ENCODE data around the gene ZNF200. TPM values are rescaled to one million over a fixed set of nuclear protein-coding genes. Genes with fewer than 3 reads are reported as not detected.
"Not testable (repeated sequence)": the region's sequence is repeated elsewhere in the genome, so short reads cannot be mapped to it uniquely, and the experiment has no call there.

The ZNF200 gene
- total RNA-seq, 2 experiments from 2014 or later = 12.3 to 12.9 TPM

DNA sequence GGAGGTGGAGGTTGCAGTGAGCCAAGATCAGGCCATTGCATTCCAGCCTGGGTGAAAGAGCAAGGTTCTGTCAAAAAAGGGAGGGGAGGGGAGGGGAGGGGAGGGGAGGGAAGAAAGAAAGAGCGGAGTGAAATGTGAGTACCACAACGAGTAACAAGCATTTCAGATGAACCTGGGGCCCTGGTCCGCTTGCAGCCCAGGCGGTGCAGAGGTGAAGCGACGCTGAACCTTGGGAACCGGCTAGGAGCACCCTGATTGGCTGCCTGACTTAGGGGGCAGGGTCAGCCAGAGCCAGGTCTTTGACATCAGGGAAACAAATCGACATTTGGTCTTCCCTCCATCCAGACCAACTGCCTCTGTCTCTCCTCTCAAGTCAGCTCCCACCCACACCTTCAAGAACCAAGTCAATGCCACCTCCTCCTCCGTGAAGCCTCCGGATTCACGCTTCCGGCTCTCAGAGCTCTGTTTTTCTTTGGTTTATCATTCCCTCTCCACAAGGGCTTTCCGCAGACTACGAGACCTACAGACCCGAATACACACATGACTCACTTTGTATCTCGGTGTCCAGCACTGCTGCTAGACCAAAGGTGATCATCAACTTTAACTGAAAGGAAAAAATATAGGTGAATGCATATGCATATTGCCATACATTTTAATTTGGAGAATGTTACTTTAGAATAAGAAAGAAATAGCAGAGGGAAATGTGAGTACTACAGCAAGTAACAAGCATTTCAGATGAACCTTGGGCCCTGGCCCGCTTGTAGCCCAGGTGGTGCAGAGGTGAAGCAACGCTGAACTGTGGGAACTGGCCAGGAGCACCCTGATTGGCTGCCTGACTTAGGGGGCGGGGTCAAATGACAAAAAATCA lies 27.6 kb downstream of the ZNF200 start:
- no peaks in the 10 kb centered on the region for H3K4me1 Mint-ChIP-seq
- H3K4me3 Mint-ChIP-seq = no peak overlapping the region
- ATAC-seq (no peak), DNase-seq (no peak)
- H3K36me3 Mint-ChIP-seq = peaks cover 7% of the 10 kb centered on the region
- CTCF ChIA-PET = interaction anchor here (0.6 kb wide), 1 partner anchor 173 kb away, joined by 3 read pairs; no protein-coding TSS in a partner anchor
- peaks cover 21% of the 10 kb centered on the region for H3K9me3 Mint-ChIP-seq (ENCODE audit: low read depth)
- peaks cover 7% of the 10 kb centered on the region for H3K27me3 Mint-ChIP-seq
- H3K27ac Mint-ChIP-seq = no peak overlapping the region

DNA sequence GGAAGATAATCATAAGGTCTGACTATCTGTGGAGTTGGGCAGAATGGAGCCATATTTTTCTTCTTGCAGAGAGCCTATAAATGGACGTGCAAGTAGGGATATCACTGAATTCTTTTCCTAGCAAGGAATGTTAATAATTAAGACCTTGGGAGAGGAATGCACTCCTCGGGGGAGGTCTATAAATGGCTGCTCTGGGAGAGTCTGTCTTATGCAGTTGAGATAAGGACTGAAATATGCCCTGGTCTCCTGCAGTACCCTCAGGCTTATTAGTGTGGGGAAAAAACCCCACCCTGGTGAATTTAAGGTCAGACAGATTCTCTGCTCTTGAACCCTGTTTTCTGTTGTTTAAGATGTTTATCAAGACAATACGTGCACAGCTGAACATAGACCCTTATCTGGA lies 29.0 kb downstream of the ZNF200 start:
- H3K4me1 Mint-ChIP-seq, DNase-seq, CTCF ChIA-PET, H3K4me3 Mint-ChIP-seq, H3K27ac Mint-ChIP-seq, H3K27me3 Mint-ChIP-seq, H3K36me3 Mint-ChIP-seq, ATAC-seq: not testable (repeated sequence)
- peaks cover 21% of the 10 kb centered on the region for H3K9me3 Mint-ChIP-seq (ENCODE audit: low read depth)

DNA sequence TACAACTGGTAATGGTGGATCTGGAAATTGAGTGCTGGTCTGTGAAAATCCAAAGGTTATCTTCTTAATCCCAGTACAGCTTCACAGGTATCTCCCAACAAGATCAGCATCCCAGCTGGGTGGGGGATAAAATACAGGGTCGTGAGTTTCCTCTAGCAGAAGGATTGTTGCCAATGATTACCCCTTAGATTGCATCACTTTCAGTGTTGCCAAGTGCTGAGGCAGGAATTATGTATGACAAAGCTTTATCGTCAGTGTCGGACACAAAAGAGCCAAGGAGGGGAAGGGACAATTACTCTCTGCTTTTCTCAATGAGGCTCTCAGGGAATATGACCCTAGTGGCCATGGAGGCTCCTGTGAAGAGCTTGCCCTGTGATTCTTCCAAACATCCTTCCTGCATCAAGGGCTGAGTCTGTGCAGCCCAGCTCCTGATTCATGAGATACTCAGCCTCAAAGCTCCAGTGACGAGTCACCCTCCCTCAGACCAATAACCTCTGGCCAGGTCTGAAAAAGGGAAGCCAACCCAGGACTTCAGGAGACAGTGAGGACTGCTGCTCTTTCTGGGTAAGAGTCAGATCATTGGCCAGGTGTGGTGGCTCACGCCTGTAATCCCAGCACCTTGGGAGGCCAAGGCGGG lies 31.9 kb downstream of the ZNF200 start:
- Mint-ChIP-seq H3K4me1 (no peaks in the 10 kb centered on the region), H3K36me3 (peaks cover 4% of the 10 kb centered on the region), H3K27ac (no peak overlapping the region), H3K9me3 (ENCODE audit: low read depth) (peaks cover 21% of the 10 kb centered on the region), H3K27me3 (peaks cover 17% of the 10 kb centered on the region), H3K4me3 (no peak overlapping the region)
- DNase-seq (no peak), ATAC-seq (no peak)
- CTCF ChIA-PET = interaction anchor here (1.8 kb wide), 1 partner anchor 174 kb away, joined by 3 read pairs; no protein-coding TSS in a partner anchor

DNA sequence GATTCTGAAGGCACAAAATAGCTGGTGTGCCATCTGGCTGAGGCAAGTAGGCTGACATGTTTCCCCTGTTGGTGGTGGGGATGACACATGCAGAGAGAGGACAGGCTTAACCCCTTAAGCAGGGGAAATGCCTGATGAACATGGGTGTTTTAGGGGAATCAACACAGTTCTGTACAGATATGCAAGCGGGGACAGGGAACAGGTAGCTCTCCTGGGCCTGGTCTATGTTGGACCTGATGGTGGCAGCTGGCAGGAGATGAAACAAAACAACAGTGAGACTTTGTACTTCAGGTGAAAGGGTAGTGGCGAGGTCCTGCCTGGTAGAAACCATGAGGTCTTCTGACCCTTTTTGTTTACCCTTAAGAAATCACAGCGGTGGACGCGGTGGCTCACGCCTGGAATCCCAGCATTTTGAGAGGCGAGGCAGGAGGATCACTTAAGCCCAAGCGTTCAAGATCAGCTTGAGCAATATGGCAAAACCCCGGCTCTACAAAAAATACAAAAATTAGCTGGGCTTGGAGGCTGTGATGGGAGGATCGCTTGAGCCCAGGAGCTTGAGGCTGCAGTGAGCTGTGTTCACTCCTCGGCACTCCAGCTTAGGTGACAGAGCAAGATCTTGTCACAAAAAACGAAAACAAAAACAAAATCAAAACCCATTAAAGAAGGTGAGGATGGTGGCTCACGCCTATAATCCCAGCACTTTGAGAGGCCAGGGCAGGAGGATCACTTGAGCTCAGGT lies 36.5 kb downstream of the ZNF200 start:
- no peaks in the 10 kb centered on the region for H3K4me1 Mint-ChIP-seq
- no peak for DNase-seq
- no peak for ATAC-seq
- CTCF ChIA-PET = interaction anchor here (1.2 kb wide), 1 partner anchor 32 kb away, joined by 5 read pairs; no protein-coding TSS in a partner anchor
- H3K27ac Mint-ChIP-seq = no peak overlapping the region
- peaks cover 25% of the 10 kb centered on the region for H3K27me3 Mint-ChIP-seq
- H3K9me3 Mint-ChIP-seq (ENCODE audit: low read depth) = no peaks in the 10 kb centered on the region
- H3K4me3 Mint-ChIP-seq = no peak overlapping the region
- H3K36me3 Mint-ChIP-seq = no peaks in the 10 kb centered on the region

DNA sequence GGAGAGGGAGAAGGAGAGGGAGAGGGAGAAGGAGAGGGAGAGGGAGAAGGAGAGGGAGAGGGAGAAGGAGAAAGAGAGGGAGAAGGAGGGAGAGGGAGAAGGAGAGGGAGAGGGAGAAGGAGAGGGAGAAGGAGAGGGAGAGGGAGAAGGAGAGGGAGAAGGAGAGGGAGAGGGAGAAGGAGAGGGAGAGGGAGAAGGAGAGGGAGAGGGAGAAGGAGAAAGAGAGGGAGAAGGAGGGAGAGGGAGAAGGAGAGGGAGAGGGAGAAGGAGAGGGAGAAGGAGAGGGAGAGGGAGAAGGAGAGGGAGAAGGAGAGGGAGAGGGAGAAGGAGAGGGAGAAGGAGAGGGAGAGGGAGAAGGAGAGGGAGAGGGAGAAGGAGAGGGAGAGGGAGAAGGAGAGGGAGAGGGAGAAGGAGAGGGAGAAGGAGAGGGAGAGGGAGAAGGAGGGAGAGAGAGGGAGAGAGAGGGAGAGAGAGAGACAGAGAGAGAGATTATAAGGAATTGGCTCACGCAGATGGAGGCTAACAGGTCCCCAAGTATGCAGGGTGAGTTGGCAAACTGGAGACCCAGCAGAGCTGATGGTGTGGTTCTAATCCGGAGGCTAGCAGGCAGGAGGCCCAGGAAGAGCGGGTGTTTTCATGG lies 37.1 kb downstream of the ZNF200 start:
- H3K9me3 Mint-ChIP-seq (ENCODE audit: low read depth); ATAC-seq; CTCF ChIA-PET; H3K4me1 Mint-ChIP-seq; DNase-seq; H3K27ac Mint-ChIP-seq; H3K36me3 Mint-ChIP-seq; H3K4me3 Mint-ChIP-seq: not testable (repeated sequence)
- peaks cover 31% of the 10 kb centered on the region for H3K27me3 Mint-ChIP-seq

DNA sequence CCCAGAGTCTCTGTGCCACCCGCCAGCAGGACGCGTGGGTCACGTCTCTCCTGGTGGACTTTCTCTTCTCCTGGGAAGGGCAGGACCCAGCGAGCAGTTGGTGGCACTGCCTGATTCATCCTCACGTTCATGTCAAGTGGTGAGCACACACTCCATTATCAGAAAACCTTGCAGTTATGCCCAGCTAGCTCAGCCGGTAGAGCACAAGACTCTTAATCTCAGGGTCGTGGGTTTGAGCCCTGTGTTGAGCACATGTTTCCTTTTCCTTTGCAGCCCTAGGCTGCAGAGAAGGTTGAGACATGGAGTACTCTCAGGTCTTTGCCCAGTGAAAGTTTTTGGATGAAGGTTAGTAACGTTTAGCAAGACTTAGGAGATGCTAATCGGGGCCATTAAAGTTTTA lies 39.0 kb downstream of the ZNF200 start:
- DNase-seq (no peak), ATAC-seq (no peak)
- Mint-ChIP-seq H3K27ac (no peak overlapping the region), H3K36me3 (peaks cover 2% of the 10 kb centered on the region), H3K27me3 (peaks cover 46% of the 10 kb centered on the region), H3K9me3 (ENCODE audit: low read depth) (no peaks in the 10 kb centered on the region), H3K4me1 (peaks cover 5% of the 10 kb centered on the region), H3K4me3 (no peak overlapping the region)
- CTCF ChIA-PET = no interaction called here

DNA sequence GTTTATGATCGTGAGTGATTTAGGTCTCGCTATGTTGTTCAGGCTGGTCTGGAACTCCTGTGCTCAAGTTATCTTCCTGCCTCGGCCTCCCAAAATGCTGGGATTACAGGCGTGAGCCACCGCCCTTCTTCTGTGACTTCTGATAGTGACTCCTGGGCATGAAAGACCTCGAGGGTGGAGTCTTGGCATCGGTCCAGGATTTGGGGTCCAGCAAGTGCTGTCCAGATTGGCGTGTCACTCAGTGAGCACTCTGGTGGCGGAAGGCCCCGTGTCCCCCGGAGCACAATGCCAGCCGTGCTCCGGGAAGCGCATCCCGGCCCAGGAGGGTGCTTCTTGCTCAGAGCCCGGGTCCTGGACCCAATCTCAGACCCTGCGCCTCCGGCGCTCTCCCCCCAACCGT lies 40.2 kb downstream of the ZNF200 start:
- ATAC-seq (no peak), DNase-seq (no peak)
- Mint-ChIP-seq H3K36me3 (peaks cover 4% of the 10 kb centered on the region), H3K4me3 (no peak overlapping the region), H3K27me3 (peaks cover 54% of the 10 kb centered on the region), H3K27ac (no peak overlapping the region), H3K4me1 (peaks cover 14% of the 10 kb centered on the region), H3K9me3 (ENCODE audit: low read depth) (no peaks in the 10 kb centered on the region)
- CTCF ChIA-PET = no interaction called here

DNA sequence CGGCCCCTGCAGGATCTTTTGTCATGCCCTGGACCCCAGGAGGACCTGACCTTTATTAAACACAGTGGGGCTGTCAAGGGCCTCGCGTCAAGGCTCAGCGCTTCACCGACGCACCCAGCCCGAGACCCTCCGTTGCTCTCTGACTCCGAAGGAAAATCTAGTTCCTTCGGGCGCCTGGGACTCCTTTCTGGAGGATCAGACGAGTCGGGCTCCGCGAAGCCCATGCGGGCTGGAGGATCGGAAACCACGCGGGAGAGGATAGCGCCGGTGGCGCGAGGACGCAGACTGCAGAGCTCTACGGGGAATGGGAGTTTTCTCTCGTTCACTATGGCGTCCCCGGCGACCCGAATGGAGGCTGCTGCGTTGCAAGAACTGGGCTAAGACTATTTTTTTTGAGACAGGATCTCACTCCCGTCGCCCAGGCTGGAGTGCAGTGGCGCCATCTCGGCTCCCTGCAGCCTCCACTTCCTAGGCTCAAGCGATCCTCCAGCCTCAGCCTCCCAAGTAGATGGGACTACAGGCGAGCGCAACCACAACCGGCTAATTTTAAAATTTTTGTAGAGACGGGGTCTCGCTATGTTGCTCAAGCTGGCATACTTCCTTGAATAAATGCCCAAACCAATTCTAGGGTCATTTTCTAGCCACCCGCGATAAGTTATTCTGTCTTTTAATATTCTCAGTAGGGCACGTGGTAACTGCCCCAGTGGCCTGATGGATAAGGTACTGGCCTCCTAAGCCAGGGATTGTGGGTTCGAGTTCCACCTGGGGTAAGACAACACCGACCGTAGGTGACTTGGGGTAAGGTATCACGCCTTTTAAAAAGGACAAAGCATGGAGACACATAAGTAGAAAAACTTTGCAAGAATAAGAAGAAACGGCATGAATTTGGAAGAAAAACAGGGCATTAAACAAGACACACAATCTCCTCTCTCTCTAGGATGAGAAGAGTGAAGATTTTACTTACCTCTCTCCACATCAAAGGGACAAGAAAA lies 41.4 kb downstream of the ZNF200 start:
- CTCF ChIA-PET = no interaction called here
- Mint-ChIP-seq H3K9me3 (ENCODE audit: low read depth) (no peaks in the 10 kb centered on the region), H3K4me3 (no peak overlapping the region), H3K27ac (no peak overlapping the region), H3K4me1 (peaks cover 26% of the 10 kb centered on the region), H3K36me3 (peaks cover 4% of the 10 kb centered on the region), H3K27me3 (peaks cover 66% of the 10 kb centered on the region)
- no peak for ATAC-seq
- DNase-seq = no peak

DNA sequence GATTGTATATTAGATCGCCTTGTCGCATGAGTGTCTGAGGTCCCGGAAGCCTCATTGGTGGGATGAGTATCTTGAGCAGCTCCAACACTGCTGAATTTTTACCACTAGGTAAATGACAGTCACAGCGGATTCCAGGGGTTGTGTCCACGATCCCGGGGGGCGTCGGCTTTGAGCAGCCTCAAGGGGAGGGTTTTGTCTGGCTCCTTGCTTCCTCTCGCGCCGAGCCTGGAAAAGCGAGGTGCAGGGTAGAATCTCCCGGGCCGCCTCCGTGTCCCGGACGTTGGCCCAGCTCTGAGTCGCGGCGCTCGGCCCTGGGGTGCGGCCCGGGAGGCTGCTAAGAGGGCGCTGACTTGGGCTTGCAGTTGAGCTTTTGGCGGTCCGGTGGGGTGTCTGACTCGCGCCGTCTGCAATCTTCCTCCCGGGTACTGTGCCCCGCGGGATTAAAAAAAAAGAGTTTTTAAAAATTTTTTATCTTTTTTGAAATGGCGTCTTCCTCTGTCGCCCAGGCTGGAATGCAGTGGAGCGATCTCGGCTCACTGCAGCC lies 42.4 kb downstream of the ZNF200 start:
- Mint-ChIP-seq H3K27ac (no peak overlapping the region), H3K36me3 (peaks cover 7% of the 10 kb centered on the region), H3K4me3 (no peak overlapping the region), H3K27me3 (peaks cover 69% of the 10 kb centered on the region), H3K9me3 (ENCODE audit: low read depth) (no peaks in the 10 kb centered on the region), H3K4me1 (peaks cover 35% of the 10 kb centered on the region)
- no peak for DNase-seq
- ATAC-seq = no peak
- CTCF ChIA-PET = interaction anchor here (0.9 kb wide), 1 partner anchor 208 kb away, joined by 3 read pairs; the partner anchor contains the start of gene ZSCAN32

DNA sequence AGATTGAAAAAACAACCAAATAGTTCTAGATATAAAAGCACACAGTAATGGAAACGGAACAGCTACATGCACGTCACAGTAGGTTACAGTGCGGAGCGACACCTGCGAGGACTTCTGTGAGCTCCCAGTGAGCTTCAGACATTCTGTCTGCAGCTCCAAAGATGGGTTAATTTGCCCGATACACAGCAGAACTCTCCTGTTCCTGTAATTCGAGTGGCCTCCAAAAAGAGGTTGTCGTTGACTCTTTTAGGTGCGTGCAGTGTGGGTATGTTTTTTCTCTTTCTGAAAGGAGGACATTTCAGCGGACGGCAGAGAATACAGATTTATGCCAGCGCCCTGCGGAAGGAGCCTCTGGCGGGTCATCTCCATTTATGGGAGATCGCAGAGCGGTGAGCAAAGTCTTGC lies 44.0 kb downstream of the ZNF200 start:
- Mint-ChIP-seq H3K4me3 (peak overlapping the region; percentile 65), H3K27me3 (peaks cover 81% of the 10 kb centered on the region), H3K36me3 (peaks cover 7% of the 10 kb centered on the region), H3K9me3 (ENCODE audit: low read depth) (no peaks in the 10 kb centered on the region), H3K4me1 (peaks cover 41% of the 10 kb centered on the region), H3K27ac (peak overlapping the region; percentile 6)
- no peak for ATAC-seq
- CTCF ChIA-PET = interaction anchor here (0.7 to 1.1 kb wide), 2 partner anchors 8 to 15 kb away, joined by 3 to 4 read pairs; no protein-coding TSS in a partner anchor
- no peak for DNase-seq

DNA sequence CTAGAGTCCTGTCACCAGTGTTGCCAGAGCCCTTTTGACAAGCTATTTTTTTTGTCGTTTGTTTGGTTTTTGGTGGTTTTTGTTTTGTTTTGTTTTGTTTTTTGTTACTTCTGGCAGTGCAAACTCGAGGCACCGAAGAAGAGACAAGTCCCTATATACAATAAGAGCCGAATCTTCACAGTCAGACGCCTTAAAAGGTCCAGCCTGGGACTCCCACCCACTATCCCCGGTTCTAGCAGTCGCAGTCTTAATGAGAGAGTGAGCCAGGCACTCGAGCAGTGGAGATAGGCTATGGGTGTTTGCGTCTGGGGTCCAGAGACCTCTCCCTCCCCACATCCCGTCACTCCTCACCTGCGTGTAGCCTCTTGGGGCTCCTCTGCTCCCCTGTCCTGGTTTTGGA lies 45.1 kb downstream of the ZNF200 start:
- CTCF ChIA-PET = interaction anchor here (1.1 kb wide), 1 partner anchor 18 kb away, joined by 3 read pairs; no protein-coding TSS in a partner anchor
- Mint-ChIP-seq H3K9me3 (ENCODE audit: low read depth) (no peaks in the 10 kb centered on the region), H3K4me1 (peaks cover 42% of the 10 kb centered on the region), H3K27ac (peak overlapping the region; percentile 39), H3K27me3 (peaks cover 86% of the 10 kb centered on the region), H3K36me3 (peaks cover 7% of the 10 kb centered on the region), H3K4me3 (peak overlapping the region; percentile 68)
- DNase-seq (no peak), ATAC-seq (no peak)
